GM19239 (cell line): ENCODE data around the gene FRMPD4.
A peak's percentile ranks its signal among the peaks of the same experiment; 100 is the strongest.
"Not testable (repeated sequence)": the region's sequence is repeated elsewhere in the genome, so short reads cannot be mapped to it uniquely, and the experiment has no call there.

ENCODE experiments used
- DNase-seq: peaks from one replicate; pipeline ENCODE4 v3.0.0; 2011; ENCODE audit warnings: low spot score; ENCODE audit not compliant: insufficient read length
- FAIRE-seq: peaks from 2 replicates; lab custom pipeline; 2011; peaks lifted over from hg19 to GRCh38; lab: Jason Lieb, UNC

FRMPD4 gene

DNA sequence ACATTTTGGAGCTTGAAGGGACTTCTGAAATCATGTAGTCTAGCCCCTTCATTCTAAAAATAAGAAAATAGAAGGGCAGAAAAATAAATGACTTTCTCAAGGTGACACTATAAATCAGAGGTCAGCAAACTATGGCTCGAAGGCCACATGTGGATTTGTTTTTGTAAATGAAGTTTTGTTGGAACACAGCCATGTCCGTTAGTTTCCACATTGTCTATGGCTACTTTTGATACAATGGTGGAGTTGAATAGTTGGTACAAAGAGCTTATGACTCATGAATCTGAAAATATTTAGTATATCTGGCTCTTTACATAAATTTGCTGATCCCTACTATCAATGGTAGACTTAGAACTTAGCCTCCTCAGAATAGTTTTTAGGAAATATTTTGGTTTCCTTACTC, 350.5 kb downstream of the FRMPD4 start:
- no peak for FAIRE-seq
- DNase-seq, result no peak

DNA sequence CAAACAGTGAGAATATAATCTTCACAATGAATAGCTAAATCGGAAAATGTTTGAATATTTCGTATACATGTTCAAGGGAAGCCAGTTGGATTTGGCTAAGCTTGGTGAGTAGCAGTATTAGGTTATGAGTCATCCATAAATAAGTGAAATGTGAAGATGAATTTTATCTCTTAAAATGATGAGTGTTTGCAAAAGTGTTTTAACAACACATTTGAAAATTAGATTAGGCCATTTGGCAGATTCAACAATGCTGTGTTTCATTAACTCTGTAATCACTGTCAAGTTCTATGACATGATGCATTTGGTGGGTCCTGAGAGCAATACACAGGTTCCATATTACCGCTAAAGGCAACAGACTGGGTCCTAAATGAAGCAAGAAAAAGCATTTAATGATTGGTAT, 351.1 kb downstream of the FRMPD4 start:
- FAIRE-seq (no peak), DNase-seq (no peak)

DNA sequence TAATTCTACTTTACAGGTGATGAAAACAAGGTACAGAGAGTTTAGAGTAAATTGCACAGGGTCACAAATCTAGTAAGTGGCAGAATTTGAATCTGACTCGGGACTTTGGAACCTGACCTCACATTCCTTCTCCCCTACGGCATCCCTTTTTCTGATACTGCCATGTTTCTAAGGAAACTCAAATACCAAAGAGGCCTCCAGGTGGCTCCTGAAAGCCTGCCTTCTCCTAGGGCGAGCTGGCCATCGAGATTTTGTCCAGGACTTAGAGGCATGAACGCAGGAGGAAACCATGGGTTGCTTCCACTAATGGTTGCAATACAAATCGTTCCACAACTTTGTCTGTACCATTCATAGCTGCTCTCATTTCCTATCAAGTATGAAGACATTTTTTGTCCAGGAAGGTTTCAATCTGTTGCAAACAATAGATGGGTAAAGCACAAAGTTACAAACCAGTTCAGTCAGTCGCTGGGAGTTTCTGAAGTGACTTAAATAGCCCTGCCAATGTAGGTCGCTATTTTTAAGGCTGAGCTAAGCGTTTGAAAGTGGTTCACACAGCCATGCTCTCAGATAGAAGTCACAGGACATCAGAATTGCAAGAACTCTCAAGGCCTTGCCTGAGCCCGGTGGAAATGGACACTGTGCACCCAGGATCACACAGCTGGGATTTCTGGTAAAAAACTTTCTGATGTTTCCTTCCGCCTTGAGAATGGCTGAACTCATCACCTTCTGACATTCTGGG, 356.3 kb downstream of the FRMPD4 start:
- FAIRE-seq (no peak), DNase-seq (no peak)

DNA sequence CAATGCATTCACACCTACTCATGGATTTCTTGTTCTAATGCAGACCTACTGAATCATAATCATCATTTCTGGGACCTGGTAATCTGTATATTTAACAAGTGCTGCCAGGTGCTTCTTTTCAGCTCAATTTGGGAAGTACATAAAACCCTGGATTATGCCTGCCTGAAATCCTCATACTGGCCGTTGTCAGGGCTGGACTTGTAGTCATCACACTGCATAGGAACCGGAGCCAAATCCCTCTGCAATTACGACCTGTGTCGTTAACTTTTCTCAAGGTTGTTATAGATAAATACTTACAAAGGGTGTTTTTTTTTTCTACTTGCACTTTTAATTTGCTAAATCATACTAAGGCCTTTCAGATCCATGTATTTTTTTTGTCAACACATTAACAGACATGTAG, 358.1 kb downstream of the FRMPD4 start:
- FAIRE-seq, result no peak
- DNase-seq, result no peak

DNA sequence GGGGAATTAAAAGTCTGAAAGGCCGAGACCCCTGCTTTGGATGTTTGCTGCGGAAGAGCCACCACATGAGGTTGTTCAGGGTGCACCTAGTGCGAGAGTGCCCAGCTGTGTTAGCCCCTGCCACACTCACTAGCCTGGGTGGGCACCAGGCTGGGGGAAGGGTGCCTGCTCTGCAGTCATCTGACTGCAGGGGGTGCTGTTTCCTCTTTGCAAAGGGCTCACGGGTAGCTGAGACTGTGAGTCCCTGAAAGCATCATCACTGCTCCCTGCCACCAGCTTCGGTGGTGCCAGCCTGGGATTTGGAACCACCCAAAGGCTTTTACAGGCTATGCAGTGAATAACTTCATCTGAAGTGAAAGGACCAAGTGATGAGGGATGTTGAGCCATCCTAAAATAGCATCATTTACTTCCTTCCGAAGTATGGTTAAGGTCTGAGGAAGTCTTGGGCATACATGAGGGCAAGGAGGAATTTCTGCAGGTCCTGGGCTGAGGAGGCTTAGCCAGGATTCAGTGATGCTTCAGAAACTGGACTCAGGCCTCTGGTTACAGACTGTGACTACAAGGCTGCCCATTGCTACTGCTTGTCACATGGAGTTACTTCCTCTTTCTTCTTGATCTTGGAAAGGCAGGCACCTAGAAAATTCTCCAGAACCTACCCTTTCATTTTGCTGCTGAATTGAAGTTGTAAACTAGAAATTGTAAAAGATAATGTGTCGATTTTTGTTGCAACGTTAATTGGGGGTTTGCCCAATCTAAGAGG, 359.7 kb downstream of the FRMPD4 start:
- FAIRE-seq (peak; percentile 91), DNase-seq (peak; percentile 12)

DNA sequence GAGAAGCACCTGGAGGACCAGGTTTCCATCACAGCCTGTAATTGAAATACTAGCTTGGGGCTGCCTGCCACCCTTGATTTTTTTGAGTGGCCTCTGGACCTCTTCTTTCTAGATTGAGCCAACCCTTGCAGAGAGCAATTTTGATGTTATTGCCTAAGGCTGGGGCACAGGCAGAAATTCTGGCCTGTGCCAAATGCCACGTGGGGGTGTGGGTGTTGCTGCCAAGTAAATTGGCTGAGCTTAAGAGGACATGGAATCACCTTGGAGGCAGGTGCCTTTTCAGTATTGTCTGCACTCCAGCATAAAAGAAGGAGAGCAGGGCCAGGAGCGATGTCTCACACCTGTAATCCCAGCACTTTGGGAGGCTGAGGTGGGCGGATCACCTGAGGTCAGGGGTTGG, 366.9 kb downstream of the FRMPD4 start:
- FAIRE-seq (no peak), DNase-seq (no peak)

DNA sequence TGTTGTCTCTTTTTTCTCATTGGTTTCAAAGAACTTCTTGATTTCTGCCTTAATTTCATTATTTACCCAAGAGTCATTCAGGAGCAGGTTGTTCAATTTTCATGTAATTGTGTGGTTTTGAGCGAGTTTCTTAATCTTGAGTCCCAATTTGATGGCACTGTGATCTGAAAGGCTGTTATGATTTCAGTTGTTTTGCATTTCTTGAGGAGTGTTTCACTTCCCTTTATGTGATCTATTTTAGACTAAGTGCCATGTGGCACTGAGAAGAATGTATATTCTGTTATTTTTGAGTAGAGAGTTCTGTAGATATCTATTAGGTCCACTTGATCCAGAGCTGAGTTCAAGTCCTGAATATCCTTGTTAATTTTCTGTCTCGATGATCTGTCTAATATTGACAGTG, 377.1 kb downstream of the FRMPD4 start:
- DNase-seq, result not testable (repeated sequence)
- peak; percentile 84 for FAIRE-seq

DNA sequence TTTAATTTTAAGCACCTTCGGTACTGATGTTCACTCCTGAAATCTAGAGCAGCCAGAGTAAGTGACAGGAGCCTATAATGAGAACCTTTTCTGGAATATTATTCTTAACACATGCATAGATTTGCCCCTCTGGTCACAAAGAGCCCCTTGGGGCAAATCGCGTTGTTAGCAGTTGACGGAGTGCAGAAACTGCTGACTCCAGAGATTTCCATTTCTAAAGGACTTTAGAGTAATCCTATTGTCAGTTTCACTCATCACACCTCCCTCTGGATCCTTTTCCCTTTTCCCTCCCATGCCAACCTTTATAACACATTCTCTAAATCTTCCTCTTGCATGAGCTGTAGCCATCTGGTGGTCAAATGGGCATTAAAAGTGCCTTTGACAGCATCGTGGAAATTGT, 388.0 kb downstream of the FRMPD4 start:
- no peak for FAIRE-seq
- DNase-seq, result no peak

DNA sequence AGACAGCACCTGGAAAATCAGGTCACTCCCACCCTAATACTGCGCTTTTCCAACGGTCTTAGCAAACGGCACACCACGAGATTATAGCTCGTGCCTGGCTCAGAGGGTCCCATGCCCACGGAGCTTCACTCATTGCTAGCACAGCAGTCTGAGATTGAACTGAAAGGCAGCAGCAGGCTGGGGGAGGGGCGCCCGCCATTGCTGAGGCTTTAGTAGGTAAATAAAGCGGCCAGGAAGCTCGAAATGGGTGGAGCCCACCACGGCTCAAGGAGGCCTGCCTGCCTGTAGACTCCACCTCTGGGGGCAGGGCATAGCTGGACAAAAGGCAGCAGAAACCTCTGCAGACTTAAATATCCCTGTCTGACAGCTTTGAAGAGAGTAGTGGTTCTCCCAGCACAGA, 399.8 kb downstream of the FRMPD4 start:
- not testable (repeated sequence) for DNase-seq, FAIRE-seq

DNA sequence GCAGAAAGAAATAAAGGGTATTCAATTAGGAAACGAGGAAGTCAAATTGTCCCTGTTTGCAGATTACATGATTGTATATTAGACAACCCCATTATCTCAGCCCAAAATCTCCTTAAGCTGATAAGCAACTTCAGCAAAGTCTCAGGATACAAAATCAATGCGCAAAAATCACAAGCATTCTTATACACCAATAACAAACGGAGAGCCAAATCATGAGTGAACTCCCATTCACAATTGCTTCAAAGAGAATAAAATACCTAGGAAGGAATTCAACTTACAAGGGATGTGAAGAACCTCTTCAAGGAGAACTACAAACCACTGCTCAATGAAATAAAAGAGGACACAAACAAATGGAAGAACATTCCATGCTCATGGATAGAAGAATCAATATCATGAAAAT, 404.0 kb downstream of the FRMPD4 start:
- FAIRE-seq, DNase-seq: not testable (repeated sequence)

DNA sequence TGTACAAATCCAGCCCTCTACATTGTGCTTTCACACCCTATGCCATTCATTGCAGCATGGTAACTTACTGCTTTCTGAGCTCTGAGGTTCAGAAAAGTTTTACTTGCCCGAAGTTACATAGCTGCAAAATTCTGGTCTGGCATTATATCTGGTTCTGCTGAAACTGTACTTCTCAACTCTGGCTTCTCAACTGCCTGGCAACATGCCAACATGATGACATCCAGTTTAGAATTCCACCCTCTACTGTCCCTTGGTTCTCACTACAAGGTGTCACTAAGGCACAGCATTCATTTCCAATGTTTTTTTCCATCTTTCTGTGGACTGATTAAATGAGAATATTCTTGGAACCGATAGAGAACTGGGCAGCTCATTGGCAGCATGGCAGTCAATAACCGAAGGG, 410.1 kb downstream of the FRMPD4 start:
- FAIRE-seq (no peak), DNase-seq (no peak)

DNA sequence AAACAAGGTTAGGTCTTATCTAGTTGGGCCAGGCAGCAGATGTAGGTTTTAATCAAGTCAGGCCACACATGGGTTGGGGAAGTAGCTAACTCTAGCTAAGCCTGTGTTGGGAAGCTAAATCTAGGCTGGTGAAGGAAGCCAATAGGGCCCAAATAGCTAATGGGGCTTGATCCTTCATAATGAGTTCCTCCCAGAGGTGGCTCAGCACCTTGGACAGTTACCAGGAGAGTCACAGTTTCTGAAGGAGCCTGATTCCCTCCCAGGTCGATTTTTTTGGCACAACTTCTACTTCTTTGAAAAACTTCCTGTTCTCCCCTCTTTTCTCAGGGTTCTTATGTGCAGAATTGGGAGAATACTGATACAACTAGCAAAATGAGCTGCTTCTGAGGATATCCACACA, 410.5 kb downstream of the FRMPD4 start:
- DNase-seq (peak; percentile 3), FAIRE-seq (no peak)

DNA sequence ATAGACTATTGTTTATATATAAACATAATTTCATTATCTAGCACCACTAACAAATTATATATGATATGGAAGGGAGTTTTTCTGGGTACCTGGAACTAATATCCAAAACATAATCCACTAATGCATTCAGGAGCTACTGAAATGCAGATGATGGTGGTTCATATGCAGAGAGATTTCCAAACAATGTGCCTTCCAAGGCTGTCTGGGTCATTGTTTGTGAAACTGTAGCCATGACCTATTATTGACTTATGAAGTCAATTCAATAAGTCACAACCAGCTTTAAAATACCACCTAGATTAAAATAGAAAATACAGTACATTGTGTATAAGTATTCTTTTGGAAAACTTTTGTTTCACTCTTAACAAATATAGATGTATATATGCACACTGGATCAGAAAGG, 415.9 kb downstream of the FRMPD4 start:
- FAIRE-seq, result no peak

DNA sequence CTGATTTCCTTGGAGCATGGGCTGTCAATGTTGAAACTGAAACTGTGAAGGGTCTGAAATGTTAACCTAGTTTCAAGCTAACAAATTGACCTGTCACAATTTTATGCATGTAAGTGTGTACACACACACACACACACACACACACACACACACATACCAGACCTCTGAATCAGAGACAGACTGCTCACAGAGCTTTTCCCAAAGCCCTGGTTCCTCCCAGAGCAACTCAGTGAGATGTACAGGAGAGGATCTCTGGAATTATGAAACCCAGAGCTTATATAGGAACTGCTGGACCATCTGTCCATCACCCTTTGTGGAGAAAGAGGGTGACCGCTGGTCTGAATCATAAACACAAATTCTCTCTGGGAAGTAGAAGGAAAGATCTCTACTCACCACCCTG, 424.8 kb downstream of the FRMPD4 start:
- no peak for FAIRE-seq
- DNase-seq, result no peak

More for the DNA sequence above, 415.9 kb downstream of the FRMPD4 start:
- DNase-seq, result no peak

DNA sequence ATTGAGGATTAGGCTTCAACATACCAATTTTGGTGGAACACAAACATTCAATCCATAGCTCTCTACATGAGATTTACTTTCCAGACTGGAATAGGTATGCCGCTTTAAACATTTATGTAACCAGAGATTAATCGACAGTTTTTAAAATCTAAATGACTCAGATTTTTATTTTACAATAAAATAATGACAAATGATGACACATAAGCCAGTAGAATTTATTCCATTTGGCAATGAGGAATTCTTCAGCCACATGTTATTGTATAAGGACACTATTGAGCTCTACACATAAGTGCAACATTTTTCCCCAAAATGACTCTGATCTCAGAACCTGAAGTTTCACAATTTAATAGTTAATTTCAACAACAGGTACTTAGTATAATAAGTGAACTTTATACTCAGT, 425.9 kb downstream of the FRMPD4 start:
- FAIRE-seq (no peak), DNase-seq (no peak)

DNA sequence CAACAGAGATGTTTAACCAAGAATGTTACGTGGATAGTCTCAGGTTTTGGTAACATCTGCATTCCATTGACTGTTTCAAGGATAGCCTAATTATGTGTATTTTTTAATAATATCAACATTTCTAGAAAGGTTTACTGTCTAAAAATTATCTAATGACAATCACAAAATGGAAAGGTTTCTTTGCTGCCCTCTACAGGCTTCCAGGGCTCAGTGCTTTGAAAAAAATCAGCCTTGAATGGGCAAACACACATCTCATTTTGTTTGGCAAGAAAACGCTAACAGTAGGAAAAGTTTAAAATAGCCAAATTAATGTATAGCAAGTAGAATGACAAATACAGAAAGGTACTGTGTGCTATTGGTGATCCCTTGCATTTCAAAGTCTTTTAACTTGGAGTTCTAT, 429.6 kb downstream of the FRMPD4 start:
- FAIRE-seq, result peak; percentile 82
- no peak for DNase-seq

DNA sequence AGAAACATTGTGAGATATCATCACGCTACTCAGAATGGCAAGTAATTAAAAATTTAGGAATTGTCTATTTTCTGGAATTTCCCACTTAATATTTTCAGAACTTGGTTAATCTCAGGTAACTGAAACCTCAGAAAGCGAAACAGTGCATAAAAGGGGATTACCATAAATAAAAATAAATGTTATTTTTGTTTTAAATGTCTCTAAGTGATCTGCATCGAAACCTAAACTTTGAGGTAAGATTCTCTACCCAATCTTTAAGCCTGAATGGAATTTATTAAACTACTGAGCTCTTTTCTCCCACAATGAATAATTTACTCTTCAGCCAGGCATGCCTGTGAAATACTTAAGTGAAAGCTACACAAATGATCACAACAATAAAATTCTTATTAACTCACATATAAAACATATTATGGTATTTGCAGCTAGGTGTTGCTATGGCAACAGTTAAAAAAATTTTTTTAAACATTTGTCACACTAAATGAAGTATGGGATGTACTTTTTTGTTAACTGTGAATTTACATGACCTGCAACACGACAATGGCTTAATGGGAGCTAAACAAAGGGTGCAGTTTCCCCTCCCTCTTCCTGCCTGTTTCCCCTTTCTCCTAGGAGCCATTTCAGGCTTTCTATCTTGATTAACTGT, 432.7 kb downstream of the FRMPD4 start:
- FAIRE-seq (peak; percentile 90), DNase-seq (no peak)

DNA sequence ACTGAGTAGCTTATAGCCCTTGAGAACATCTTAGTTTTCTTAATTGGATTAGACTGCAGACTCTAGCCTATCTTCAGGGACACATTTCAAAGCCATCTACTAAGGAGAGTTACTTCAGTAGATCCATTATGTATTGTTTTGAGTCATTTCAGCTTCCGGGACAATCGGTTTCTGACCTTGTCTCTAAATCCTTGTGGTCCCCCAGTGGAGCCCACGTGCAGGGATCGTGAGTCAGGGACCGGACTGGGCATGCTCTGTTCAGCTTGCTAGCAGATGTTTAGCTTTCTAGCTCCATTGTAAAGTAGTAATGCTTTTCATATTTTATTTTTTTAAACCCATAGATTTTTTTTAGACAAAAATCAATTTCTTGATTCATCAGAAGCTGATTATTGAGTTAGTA, 441.0 kb downstream of the FRMPD4 start:
- FAIRE-seq (no peak), DNase-seq (no peak)

DNA sequence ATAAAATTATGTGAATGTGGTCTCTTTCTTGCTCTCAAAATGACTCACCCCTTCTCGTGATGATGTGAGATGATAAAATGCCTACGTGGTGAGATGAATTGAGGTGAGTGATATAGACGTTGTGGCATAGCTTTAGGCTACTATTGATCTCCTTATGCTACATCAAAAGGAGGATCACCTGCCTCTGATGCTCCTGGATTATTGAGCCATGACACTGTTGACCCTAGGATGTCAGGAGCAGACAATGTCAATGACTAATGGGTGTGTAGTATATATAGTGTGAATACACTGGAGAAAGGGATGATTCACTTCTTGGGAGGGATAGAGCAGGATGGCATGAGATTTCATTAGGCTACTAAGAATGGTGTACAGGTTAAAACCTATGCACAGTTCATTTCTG, 442.3 kb downstream of the FRMPD4 start:
- DNase-seq (no peak), FAIRE-seq (no peak)

DNA sequence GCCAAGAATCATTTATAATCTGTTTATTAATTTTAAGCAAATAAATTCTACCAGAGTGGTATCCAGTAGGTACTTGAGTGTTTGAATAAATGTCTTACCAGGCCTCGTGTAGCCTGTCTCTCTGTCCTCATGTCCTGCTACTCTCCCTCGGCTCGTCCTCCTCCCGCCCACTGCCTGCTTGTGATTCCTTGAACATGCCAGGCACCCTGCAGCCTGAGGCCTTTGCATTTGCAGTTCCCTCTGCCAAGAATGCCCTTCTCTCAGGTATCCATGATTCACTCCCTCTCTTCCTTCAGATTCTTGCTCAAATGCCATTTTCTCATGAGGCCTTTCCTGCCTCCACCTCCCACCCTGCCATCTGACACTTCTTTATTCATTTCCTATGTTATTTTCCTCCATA, 443.3 kb downstream of the FRMPD4 start:
- FAIRE-seq, result no peak
- DNase-seq, result no peak

DNA sequence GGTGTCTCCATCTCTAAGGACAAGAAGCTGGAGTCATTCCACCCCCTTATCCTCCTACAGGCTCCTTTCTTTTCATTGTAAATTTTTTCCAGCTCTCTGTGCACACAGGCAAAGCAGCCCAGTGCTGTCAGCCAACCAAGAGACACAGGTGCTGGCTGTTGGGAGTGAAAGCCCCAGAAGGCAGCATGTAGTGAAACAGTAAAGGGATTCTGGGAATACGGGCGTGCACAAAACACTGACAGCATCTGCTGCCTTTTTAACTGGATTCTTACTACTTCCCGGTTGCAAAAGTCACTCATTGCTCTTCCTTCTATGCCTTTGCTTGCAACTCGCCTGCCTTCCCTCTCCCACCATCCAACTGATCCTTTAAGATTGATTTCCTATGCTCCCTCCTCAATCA, 444.4 kb downstream of the FRMPD4 start:
- FAIRE-seq (no peak), DNase-seq (no peak)
